GM12878 (cell line): ENCODE measurements around the gene TRAP1. TPM values are rescaled to one million over a fixed set of nuclear protein-coding genes. Genes with fewer than 3 reads are reported as not detected.

Experiments
- ATAC-seq: fragments of 200-7000 bp; cut with Tn5 transposase; 3 replicates; pipeline ENCODE4 v1.9.1; 2020; ENCODE audit warnings: mild to moderate bottlenecking, moderate library complexity
- BruUV-seq: library from RNA; stranded (reverse); fragments of 400-500 nt; replicated peaks from 2 replicates; lab custom pipeline; 2021; lab: Mats Ljungman, UMichigan
- CTCF ChIA-PET: fragments of 300-600 bp; sonication (Branson Sonifier 250); formaldehyde crosslinking; extraction: SDS; loops from one replicate; lab custom pipeline; 2021; ENCODE audit warnings: inconsistent platforms; lab: Yijun Ruan, JAX
- POLR2A ChIA-PET: fragments of 350-600 bp; formaldehyde crosslinking; extraction: SDS; loops from one replicate; lab custom pipeline; 2021; ENCODE audit warnings: inconsistent platforms; lab: Charles Lee
- RAD21 ChIA-PET: fragments of 300-600 bp; sonication (Branson Sonifier 250); formaldehyde crosslinking; loops from one replicate; lab custom pipeline; 2023; ENCODE audit warnings: antibody characterized with exemption; ENCODE audit not compliant: unreplicated experiment; lab: Charles Lee
- SMC1A ChIA-PET: fragments of 300-600 bp; sonication (Branson Sonifier 250); formaldehyde crosslinking; loops from one replicate; lab custom pipeline; 2023; ENCODE audit not compliant: unreplicated experiment, uncharacterized antibody; lab: Charles Lee
- DNase-seq: peaks from one replicate; pipeline ENCODE4 v3.0.0-alpha.2; 2011; ENCODE audit warnings: low read depth, low spot score
- FAIRE-seq: peaks from 3 replicates; lab custom pipeline; 2011; peaks lifted over from hg19 to GRCh38; lab: Jason Lieb, UNC
- H2AFZ ChIP-seq: 2 replicates; pipeline ENCODE4 v1.6.0; 2011; ENCODE audit warnings: low read depth, low read length, control low read depth; ENCODE audit not compliant: control insufficient read depth
- H3K27ac ChIP-seq: 2 replicates; pipeline ENCODE4 v1.5.1; 2011; ENCODE audit warnings: control low read depth; ENCODE audit not compliant: control insufficient read depth, insufficient read depth
- H3K27me3 ChIP-seq, 2 experiments: replicated peaks in 1 of 2; 2 replicates each; pipeline versions ENCODE4 v1.6.0 to v1.6.1; 2011; ENCODE audit warnings: low read length in 1 of 2; ENCODE audit not compliant: control insufficient read depth in 2 of 2, insufficient read depth in 2 of 2
- H3K36me3 ChIP-seq, 2 experiments: 2 replicates each; pipeline ENCODE4 v1.5.1; 2011; ENCODE audit warnings: low read length in 1 of 2; ENCODE audit not compliant: control insufficient read depth in 2 of 2, insufficient read depth in 2 of 2
- H3K4me1 ChIP-seq: 2 replicates; pipeline ENCODE4 v1.6.1; 2011; ENCODE audit warnings: mild to moderate bottlenecking, low read length, moderate library complexity, mixed read lengths; ENCODE audit not compliant: control insufficient read depth, insufficient read depth
- H3K4me2 ChIP-seq: 2 replicates; pipeline ENCODE4 v1.6.0; 2011; ENCODE audit warnings: control low read depth; ENCODE audit not compliant: control insufficient read depth, insufficient read depth
- H3K4me3 ChIP-seq: fragments of 200-600 bp; sonication (generic); 2 replicates; pipeline ENCODE4 v1.5.1; 2016
- H3K79me2 ChIP-seq: 2 replicates; pipeline ENCODE4 v1.6.0; 2011; ENCODE audit warnings: low read length; ENCODE audit not compliant: control insufficient read depth, insufficient read depth
- H3K9ac ChIP-seq: 2 replicates; pipeline ENCODE4 v1.8.0; 2011; ENCODE audit warnings: low read length, control low read depth, mixed read lengths; ENCODE audit not compliant: control insufficient read depth, insufficient read depth
- H3K9me3 ChIP-seq: replicated peaks from 3 replicates; pipeline ENCODE4 v1.5.1; 2011; ENCODE audit warnings: mild to moderate bottlenecking, low read length; ENCODE audit not compliant: control insufficient read depth, insufficient read depth
- H4K20me1 ChIP-seq: 2 replicates; pipeline ENCODE4 v1.6.0; 2011; ENCODE audit not compliant: control insufficient read depth, insufficient read depth
- ATF2 ChIP-seq: IDR thresholded peaks from 2 replicates; pipeline ENCODE4 v1.6.1; 2012; ENCODE audit warnings: low read length, inconsistent platforms
- BHLHE40 ChIP-seq, 2 experiments: fragments of 450-650 bp in 1 of 2; IDR thresholded peaks; 2 replicates each; pipeline ENCODE4 v1.6.1; 2011 to 2017; ENCODE audit warnings: low read depth in 2 of 2, borderline replicate concordance in 1 of 2, improper control_type of control experiment in 1 of 2, low read length in 1 of 2, mild to moderate bottlenecking in 1 of 2
- CHD2 ChIP-seq: IDR thresholded peaks from 2 replicates; pipeline ENCODE4 v1.6.1; 2011; ENCODE audit warnings: low read depth, low read length, improper control_type of control experiment, borderline replicate concordance
- GATAD2B ChIP-seq: fragments of 450-650 bp; conservative IDR thresholded peaks from 2 replicates; pipeline ENCODE4 v1.6.1; 2017; ENCODE audit warnings: low read depth, mild to moderate bottlenecking, moderate library complexity
- IKZF2 ChIP-seq, 2 experiments: fragments of 450-650 bp; IDR thresholded peaks; 2 replicates each; pipeline ENCODE4 v1.6.1; 2017; ENCODE audit warnings: mild to moderate bottlenecking in 2 of 2, moderate library complexity in 2 of 2
- IRF5 ChIP-seq: fragments of 450-650 bp; IDR thresholded peaks from 2 replicates; pipeline ENCODE4 v1.6.1; 2017; ENCODE audit warnings: borderline replicate concordance
- LARP7 ChIP-seq: fragments of 450-650 bp; IDR thresholded peaks from 2 replicates; pipeline ENCODE4 v1.6.1; 2017; ENCODE audit warnings: mild to moderate bottlenecking
- MEF2A ChIP-seq: IDR thresholded peaks from 2 replicates; pipeline ENCODE4 v1.6.1; 2011; ENCODE audit warnings: low read depth, mild to moderate bottlenecking, low read length, moderate library complexity; ENCODE audit not compliant: insufficient read depth
- NKRF ChIP-seq: fragments of 450-650 bp; conservative IDR thresholded peaks from 2 replicates; pipeline ENCODE4 v1.6.1; 2017; ENCODE audit warnings: mild to moderate bottlenecking, moderate library complexity
- SIN3A ChIP-seq: IDR thresholded peaks from 2 replicates; pipeline ENCODE4 v1.6.1; 2012; ENCODE audit warnings: low read depth, low read length, improper control_type of control experiment
- SP1 ChIP-seq: IDR thresholded peaks from one replicate; pipeline ENCODE4 v1.6.1; 2011; ENCODE audit warnings: low read depth, low read length
- TCF3 ChIP-seq: IDR thresholded peaks from 2 replicates; pipeline ENCODE4 v1.6.1; 2012; ENCODE audit warnings: low read depth, mild to moderate bottlenecking, low read length, borderline replicate concordance; ENCODE audit not compliant: insufficient read depth
- USF2 ChIP-seq: IDR thresholded peaks from 2 replicates; pipeline ENCODE4 v1.6.1; 2011; ENCODE audit warnings: low read depth, low read length, improper control_type of control experiment, borderline replicate concordance
- ZNF622 ChIP-seq: fragments of 450-650 bp; IDR thresholded peaks from 2 replicates; pipeline ENCODE4 v1.6.1; 2017; ENCODE audit warnings: mild to moderate bottlenecking, inconsistent platforms
- WGBS: methylation state at CpG from one replicate; pipeline ENCODE4 v1.1.6; 2016; ENCODE audit warnings: low lambda C conversion rate; ENCODE audit not compliant: insufficient replicate concordance, insufficient coverage; ENCODE audit errors: missing lambda C conversion rate; 5-methylcytosine and 5-hydroxymethylcytosine counted together
- in situ Hi-C: fragments of 300-500 bp; cut with MboI; formaldehyde crosslinking; loops from 9 replicates; pipeline ENCODE4 v1.14.3; 2018; ENCODE audit warnings: mixed read lengths
- intact Hi-C: fragments of 100-400 bp; cut with micrococcal nuclease; formaldehyde crosslinking; loops from one replicate; pipeline ENCODE4 v1.14.2; 2022; ENCODE audit not compliant: unreplicated experiment
- polyA plus RNA-seq, 11 experiments: library from polyadenylated mRNA; depleted of rRNA in 4 of 11; unstranded in 6 of 11; stranded (reverse) in 5 of 11; fragments of >200 nt; fragmentation: Nextera tagmentation in 4 of 11; fragmentation: Illumina TruSeq in 1 of 11; extraction: Ambion mirVana in 4 of 11; extraction: Trizol in 1 of 11; gene quantifications; 1 replicate in 1 of 11; 2 replicates in 10 of 11; pipeline versions ENCODE4 v1.2.1 to v1.2.3, GENCODE V29; 2011 to 2016; ENCODE audit warnings: inconsistent platforms in 2 of 11, missing spikeins in 2 of 11, low read depth in 1 of 11
- total RNA-seq, 4 experiments: library from RNA; depleted of rRNA in 3 of 4; stranded (reverse); fragments of >200 nt in 3 of 4; fragmentation: Illumina TruSeq in 1 of 4; extraction: Trizol in 1 of 4; gene quantifications; 2 replicates each; pipeline versions ENCODE4 v1.2.1 to v1.2.3, GENCODE V29; 2013 to 2021

Gene TRAP1
- total and polyA plus RNA-seq, 10 of the 15 experiments (the other 5 are each of a cell fraction or from before 2014, with no cell fraction given): 16.3 to 442 (median 241) TPM

- TF ChIP-seq NKRF (no peak), IKZF2 (IDR thresholded peaks at IDR 0.05) (no peak), IRF5 (no peak), GATAD2B (no peak), ZNF622 (no peak), CHD2 (no peak), SIN3A (no peak), SP1 (no peak), ATF2 (no peak), LARP7 (no peak)
These were observed 45.9 kb downstream of the TRAP1 start (continued) for GRCh38 chr16:3671424-3671823.

- Histone ChIP-seq H3K4me1 (no peaks in the 10 kb centered on the region), H2AFZ (no peak overlapping the region), H3K27ac (no peak overlapping the region), H3K79me2 (no peaks in the 10 kb centered on the region), H3K27me3 (no peaks in the 10 kb centered on the region), H3K9me3 (no peaks in the 10 kb centered on the region), H3K4me3 (no peak overlapping the region), H4K20me1 (no peaks in the 10 kb centered on the region), H3K36me3 (peaks cover 18 to 33% of the 10 kb centered on the region in 2 experiments; a peak in 3 of 4 replicates), H3K4me2 (no peak overlapping the region), H3K9ac (no peak overlapping the region)
- no TSS peak for BruUV-seq
- CTCF ChIA-PET: no interaction called here
- POLR2A ChIA-PET: no interaction called here
- WGBS: 90% methylated on average over 13 of the region's 13 CpGs
- intact Hi-C loops: no loop called here
- RAD21 ChIA-PET: no interaction called here
- FAIRE-seq (no peak), DNase-seq (no peak), ATAC-seq (no peak)
- in situ Hi-C loops: no loop called here
- SMC1A ChIA-PET: no interaction called here
- TF ChIP-seq BHLHE40 (IDR thresholded peaks at IDR 0.05; ENCODE audit: borderline replicate concordance in 1 of 2, low read depth in 2 of 2, low read length in 1 of 2): no peak
- TF ChIP-seq MEF2A: no peak
- TF ChIP-seq IRF5: no peak
- no peak for TF ChIP-seq USF2
- TF ChIP-seq TCF3: no peak
These were observed 46.6 kb downstream of the TRAP1 start for GRCh38 chr16:3670711-3671110.
